GM21360 (cell line): Measurements from ENCODE around the gene SYNPO2.
A peak's percentile ranks its signal among the peaks of the same experiment; 100 is the strongest.
"Not testable (repeated sequence)": the region's sequence is repeated elsewhere in the genome, so short reads cannot be mapped to it uniquely, and the experiment has no call there.

Experiments used
- ATAC-seq: cut with Tn5 transposase; IDR thresholded peaks from one replicate; pipeline ENCODE4 v1.9.1; 2021; ENCODE audit warnings: mild to moderate bottlenecking, moderate library complexity; ENCODE audit not compliant: unreplicated experiment

Gene SYNPO2

GRCh38 chr4:118969359-118969758 is 80.7 kb downstream of the SYNPO2 start:
- no peak for ATAC-seq

GRCh38 chr4:118972167-118972566 is 83.5 kb downstream of the SYNPO2 start:
- ATAC-seq: no peak

GRCh38 chr4:118973295-118973694 is 84.6 kb downstream of the SYNPO2 start:
- no peak for ATAC-seq

- no peak for ATAC-seq
Observed at GRCh38 chr4:118974758-118975157, 86.1 kb downstream of the SYNPO2 start.

GRCh38 chr4:118975449-118976192 is 87.0 kb downstream of the SYNPO2 start:
- ATAC-seq: no peak

GRCh38 chr4:118976193-118976560 is 87.5 kb downstream of the SYNPO2 start:
- not testable (repeated sequence) for ATAC-seq

GRCh38 chr4:118977100-118977499 is 88.4 kb downstream of the SYNPO2 start:
- ATAC-seq: not testable (repeated sequence)

GRCh38 chr4:118979712-118980111 is 91.1 kb downstream of the SYNPO2 start:
- no peak for ATAC-seq

GRCh38 chr4:118981171-118981838 is 92.7 kb downstream of the SYNPO2 start:
- ATAC-seq: no peak

GRCh38 chr4:118981839-118982381 is 93.3 kb downstream of the SYNPO2 start:
- ATAC-seq: peak; percentile 76

- no peak for ATAC-seq
Observed at GRCh38 chr4:118983293-118983692, 94.6 kb downstream of the SYNPO2 start.

GRCh38 chr4:118983831-118984230 is 95.2 kb downstream of the SYNPO2 start:
- ATAC-seq: no peak

GRCh38 chr4:118985170-118986000 is 96.7 kb downstream of the SYNPO2 start:
- no peak for ATAC-seq

GRCh38 chr4:118987959-118988634 is 99.4 kb downstream of the SYNPO2 start:
- no peak for ATAC-seq

- ATAC-seq: no peak
Observed at GRCh38 chr4:118988635-118988972, 100.0 kb downstream of the SYNPO2 start.

GRCh38 chr4:118989098-118990080 is 100.7 kb downstream of the SYNPO2 start:
- ATAC-seq: no peak

- no peak for ATAC-seq
Observed at GRCh38 chr4:118991686-118992085, 103.0 kb downstream of the SYNPO2 start.

- no peak for ATAC-seq
Observed at GRCh38 chr4:118992149-118992548, 103.5 kb downstream of the SYNPO2 start.

GRCh38 chr4:118993333-118993732 is 104.7 kb downstream of the SYNPO2 start:
- ATAC-seq: no peak

GRCh38 chr4:118994030-118994429 is 105.4 kb downstream of the SYNPO2 start:
- ATAC-seq: no peak
